Sigmoid colon (tissue), 4 donors: ENCODE measurements around the gene PRM2.

ENCODE experiments used
- POLR2AphosphoS5 ChIP-seq, 4 donors: sonication (generic); formaldehyde crosslinking; IDR thresholded peaks; one replicate each; pipeline ENCODE4 v1.6.1; 2017; ENCODE audit warnings: antibody characterized with exemption in 4 of 4
- TF ChIP-seq, protein P1 (sequence below), 4 experiments: fragments of 450-650 bp in 3 of 4; fragments of 200-600 bp in 1 of 4; IDR thresholded peaks; one replicate each; pipeline ENCODE4 v1.5.1; 2016 to 2019; ENCODE audit warnings: antibody characterized with exemption in 4 of 4, mild to moderate bottlenecking in 3 of 4, moderate library complexity in 2 of 4

DNA sequence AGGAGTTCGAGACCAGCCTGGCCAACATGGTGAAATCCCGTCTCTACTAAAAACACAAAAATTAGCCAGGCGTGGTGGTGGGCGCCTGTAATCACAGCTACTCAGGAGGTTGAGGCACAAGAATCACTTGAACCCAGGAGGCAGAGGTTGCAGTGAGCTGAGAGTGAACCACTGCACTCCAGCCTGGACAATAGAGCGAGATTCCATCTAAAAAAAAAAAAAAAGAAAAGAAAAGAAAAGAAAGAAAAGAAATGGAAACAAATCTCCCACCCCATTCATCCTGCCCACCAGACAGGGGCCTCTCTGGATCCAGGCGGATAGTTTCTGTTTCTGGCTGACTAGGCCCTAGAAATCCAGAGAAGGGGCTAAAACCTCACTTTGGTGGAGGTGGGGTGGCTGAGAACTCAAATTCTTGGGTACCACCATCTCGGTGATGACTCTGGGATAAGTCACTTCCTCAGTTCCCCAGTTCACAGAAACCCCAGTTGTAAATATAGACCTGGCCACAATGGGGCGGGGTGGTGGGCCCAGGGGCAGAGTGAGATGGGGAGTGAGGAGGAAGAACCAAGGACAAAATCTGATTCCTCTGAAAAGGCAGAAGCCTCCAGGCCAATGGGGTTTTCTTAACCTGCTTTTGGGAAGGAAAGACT, 42.4 kb downstream of the PRM2 start:
- TF ChIP-seq, protein P1, sequence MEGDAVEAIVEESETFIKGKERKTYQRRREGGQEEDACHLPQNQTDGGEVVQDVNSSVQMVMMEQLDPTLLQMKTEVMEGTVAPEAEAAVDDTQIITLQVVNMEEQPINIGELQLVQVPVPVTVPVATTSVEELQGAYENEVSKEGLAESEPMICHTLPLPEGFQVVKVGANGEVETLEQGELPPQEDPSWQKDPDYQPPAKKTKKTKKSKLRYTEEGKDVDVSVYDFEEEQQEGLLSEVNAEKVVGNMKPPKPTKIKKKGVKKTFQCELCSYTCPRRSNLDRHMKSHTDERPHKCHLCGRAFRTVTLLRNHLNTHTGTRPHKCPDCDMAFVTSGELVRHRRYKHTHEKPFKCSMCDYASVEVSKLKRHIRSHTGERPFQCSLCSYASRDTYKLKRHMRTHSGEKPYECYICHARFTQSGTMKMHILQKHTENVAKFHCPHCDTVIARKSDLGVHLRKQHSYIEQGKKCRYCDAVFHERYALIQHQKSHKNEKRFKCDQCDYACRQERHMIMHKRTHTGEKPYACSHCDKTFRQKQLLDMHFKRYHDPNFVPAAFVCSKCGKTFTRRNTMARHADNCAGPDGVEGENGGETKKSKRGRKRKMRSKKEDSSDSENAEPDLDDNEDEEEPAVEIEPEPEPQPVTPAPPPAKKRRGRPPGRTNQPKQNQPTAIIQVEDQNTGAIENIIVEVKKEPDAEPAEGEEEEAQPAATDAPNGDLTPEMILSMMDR (IDR thresholded peaks at IDR 0.05), result no peak
- TF ChIP-seq POLR2AphosphoS5 (IDR thresholded peaks at IDR 0.05), result no peak
